ENCODE data around the gene MGRN1. TPM values are rescaled to one million over a fixed set of nuclear protein-coding genes. Genes with fewer than 3 reads are reported as not detected.
A peak's percentile ranks its signal among the peaks of the same experiment; 100 is the strongest.

The MGRN1 gene
- total and polyA plus RNA-seq, 12 donors = 19.2 to 73.5 (median 40.8) TPM

DNA sequence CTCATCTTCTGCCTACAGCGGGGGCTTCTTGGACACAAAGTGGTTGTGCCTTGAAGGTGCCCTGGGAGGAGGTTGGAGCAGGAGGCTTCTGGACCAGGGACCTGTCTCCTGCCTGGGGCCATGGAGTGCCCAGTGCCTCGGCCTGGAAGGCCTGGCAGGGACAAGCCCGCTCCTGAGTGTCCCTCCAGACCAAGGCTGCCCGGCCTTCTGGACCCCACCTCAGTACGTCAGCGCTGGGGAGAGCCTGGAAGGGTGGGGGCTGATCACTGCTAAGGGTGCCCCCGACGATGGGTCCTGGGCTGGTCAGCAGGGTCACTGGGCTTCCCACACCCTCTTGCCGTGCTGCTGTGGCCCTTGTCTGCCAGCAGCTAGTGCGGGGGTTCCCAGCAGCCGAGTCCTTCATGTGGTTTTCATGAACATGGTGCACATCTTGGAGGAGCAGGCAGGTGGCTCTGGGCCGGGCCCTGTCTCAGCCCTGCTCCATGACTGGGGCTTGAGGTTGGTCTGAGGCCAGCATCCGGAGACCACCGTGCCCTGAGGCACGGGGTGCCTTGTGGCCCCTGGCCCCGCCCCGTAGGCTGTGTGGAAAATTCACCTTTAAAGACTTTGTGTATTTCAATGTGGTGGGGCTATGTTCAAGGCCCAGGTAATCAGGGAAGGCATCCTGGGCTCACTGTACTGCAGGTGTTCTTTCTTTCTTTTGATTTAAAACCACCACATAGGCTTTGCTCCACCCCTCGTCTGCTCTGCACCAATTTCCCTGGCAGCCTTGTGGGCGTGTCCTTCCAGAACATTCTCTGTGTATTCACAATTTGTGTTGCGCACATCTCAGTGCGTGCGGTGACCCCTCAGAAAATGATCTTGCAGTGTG is 22.4 kb downstream of the MGRN1 start:
- intact Hi-C loops (cut with DNase I) = no loop called here
- DNase-seq = no peak
- H3K4me3 ChIP-seq = no peak overlapping the region
- ATAC-seq = peak in 1 of 8 donors; percentile 16
- H3K27ac ChIP-seq = no peak overlapping the region
- peaks cover 0 to 60% (median 5%) of the 10 kb centered on the region in 9 donors for H3K36me3 ChIP-seq
- H3K9me3 ChIP-seq = no peaks in the 10 kb centered on the region
- no peak for TF ChIP-seq CTCF (IDR thresholded peaks at IDR 0.05)
- no peaks in the 10 kb centered on the region for H3K27me3 ChIP-seq
- 93 to 96% methylated on average over 22 of the region's 22 CpGs for whole genome bisulfite sequencing, 2 donors
- peaks cover 0 to 11% (median 0%) of the 10 kb centered on the region in 9 donors for H3K4me1 ChIP-seq

GRCh38 chr16:4647644-4647980 is 23.0 kb downstream of the MGRN1 start:
- Histone ChIP-seq H3K9me3 (no peaks in the 10 kb centered on the region), H3K27ac (no peak overlapping the region), H3K36me3 (peaks cover 0 to 66% (median 9%) of the 10 kb centered on the region in 9 donors), H3K27me3 (no peaks in the 10 kb centered on the region), H3K4me1 (peaks cover 0 to 10% (median 0%) of the 10 kb centered on the region in 9 donors), H3K4me3 (no peak overlapping the region)
- ATAC-seq = no peak
- WGBS, 2 donors = 96 to 99% methylated on average over 8 of the region's 8 CpGs
- no peak for DNase-seq
- intact Hi-C loops (cut with DNase I) = no loop called here
- no peak for TF ChIP-seq CTCF (IDR thresholded peaks at IDR 0.05)

DNA sequence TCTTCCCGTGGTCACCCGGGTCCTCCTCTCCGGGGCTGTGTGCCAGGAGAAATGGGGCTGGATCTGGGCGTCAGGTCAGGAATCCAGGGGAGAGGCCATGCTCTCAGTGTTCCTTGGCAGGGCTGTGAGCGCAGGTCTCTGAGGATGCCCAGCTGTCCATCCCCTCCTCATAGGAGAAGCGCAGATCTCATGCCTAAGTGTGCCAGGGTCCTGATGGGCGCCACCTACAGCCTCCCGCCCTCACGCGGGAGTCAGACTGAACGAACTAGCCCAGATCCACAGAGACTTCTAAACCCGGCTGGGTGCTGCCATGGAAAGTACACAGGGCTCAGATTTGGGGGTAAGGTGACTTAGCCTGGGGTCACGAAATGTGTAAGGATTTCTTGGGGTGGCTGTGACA is 24.3 kb downstream of the MGRN1 start:
- no peaks in the 10 kb centered on the region for H3K27me3 ChIP-seq
- H3K27ac ChIP-seq = no peak overlapping the region
- intact Hi-C loops (cut with DNase I) = no loop called here
- no peak overlapping the region for H3K4me3 ChIP-seq
- DNase-seq (no peak), ATAC-seq (peak in 1 of 8 donors; percentile 10)
- H3K36me3 ChIP-seq = peaks cover 0 to 74% (median 20%) of the 10 kb centered on the region in 9 donors
- 95 to 98% methylated on average over 13 of the region's 13 CpGs for WGBS, 2 donors
- peaks cover 0 to 10% (median 0%) of the 10 kb centered on the region in 9 donors for H3K4me1 ChIP-seq
- TF ChIP-seq CTCF (IDR thresholded peaks at IDR 0.05) = no peak
- H3K9me3 ChIP-seq = no peaks in the 10 kb centered on the region

GRCh38 chr16:4649744-4650442 is 25.3 kb downstream of the MGRN1 start:
- Histone ChIP-seq H3K36me3 (peaks cover 0 to 75% (median 30%) of the 10 kb centered on the region in 9 donors), H3K9me3 (no peaks in the 10 kb centered on the region), H3K27me3 (no peaks in the 10 kb centered on the region), H3K4me3 (no peak overlapping the region), H3K4me1 (peaks cover 0 to 10% (median 0%) of the 10 kb centered on the region in 9 donors), H3K27ac (peak overlapping the region in 1 of 10 donors; percentile 48)
- no peak for DNase-seq
- 93 to 95% methylated on average over 25 of the region's 25 CpGs for WGBS, 2 donors
- ATAC-seq = peak in 1 of 8 donors; percentile 6
- intact Hi-C loops (cut with DNase I) = no loop called here
- TF ChIP-seq CTCF (IDR thresholded peaks at IDR 0.05) = no peak
